HG02610 (cell line): ENCODE results near the gene STRIP1.

Experiments
- ATAC-seq: cut with Tn5 transposase; IDR thresholded peaks from one replicate; pipeline ENCODE4 v1.9.1; 2021; ENCODE audit warnings: mild to moderate bottlenecking, moderate library complexity; ENCODE audit not compliant: unreplicated experiment

Gene STRIP1

GRCh38 chr1:110049801-110050601 is 15.6 kb downstream of the STRIP1 start:
- no peak for ATAC-seq

GRCh38 chr1:110050602-110051261 is 16.3 kb downstream of the STRIP1 start:
- ATAC-seq, result no peak

- ATAC-seq, result no peak
Observed at GRCh38 chr1:110051262-110051648, 16.8 kb downstream of the STRIP1 start.

DNA sequence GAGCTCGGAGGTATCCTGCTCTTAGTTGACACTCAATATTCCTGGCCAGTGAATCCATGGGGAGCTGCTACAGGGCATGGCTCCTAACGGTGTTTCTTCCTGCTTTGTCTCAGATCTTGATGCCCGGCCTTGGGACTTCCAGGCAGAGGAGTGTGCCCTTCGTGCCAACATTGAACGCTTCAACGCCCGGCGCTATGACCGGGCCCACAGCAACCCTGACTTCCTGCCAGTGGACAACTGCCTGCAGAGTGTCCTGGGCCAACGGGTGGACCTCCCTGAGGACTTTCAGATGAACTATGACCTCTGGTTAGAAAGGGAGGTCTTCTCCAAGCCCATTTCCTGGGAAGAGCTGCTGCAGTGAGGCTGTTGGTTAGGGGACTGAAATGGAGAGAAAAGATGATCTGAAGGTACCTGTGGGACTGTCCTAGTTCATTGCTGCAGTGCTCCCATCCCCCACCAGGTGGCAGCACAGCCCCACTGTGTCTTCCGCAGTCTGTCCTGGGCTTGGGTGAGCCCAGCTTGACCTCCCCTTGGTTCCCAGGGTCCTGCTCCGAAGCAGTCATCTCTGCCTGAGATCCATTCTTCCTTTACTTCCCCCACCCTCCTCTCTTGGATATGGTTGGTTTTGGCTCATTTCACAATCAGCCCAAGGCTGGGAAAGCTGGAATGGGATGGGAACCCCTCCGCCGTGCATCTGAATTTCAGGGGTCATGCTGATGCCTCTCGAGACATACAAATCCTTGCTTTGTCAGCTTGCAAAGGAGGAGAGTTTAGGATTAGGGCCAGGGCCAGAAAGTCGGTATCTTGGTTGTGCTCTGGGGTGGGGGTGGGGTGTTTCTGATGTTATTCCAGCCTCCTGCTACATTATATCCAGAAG is 19.4 kb downstream of the STRIP1 start:
- no peak for ATAC-seq

DNA sequence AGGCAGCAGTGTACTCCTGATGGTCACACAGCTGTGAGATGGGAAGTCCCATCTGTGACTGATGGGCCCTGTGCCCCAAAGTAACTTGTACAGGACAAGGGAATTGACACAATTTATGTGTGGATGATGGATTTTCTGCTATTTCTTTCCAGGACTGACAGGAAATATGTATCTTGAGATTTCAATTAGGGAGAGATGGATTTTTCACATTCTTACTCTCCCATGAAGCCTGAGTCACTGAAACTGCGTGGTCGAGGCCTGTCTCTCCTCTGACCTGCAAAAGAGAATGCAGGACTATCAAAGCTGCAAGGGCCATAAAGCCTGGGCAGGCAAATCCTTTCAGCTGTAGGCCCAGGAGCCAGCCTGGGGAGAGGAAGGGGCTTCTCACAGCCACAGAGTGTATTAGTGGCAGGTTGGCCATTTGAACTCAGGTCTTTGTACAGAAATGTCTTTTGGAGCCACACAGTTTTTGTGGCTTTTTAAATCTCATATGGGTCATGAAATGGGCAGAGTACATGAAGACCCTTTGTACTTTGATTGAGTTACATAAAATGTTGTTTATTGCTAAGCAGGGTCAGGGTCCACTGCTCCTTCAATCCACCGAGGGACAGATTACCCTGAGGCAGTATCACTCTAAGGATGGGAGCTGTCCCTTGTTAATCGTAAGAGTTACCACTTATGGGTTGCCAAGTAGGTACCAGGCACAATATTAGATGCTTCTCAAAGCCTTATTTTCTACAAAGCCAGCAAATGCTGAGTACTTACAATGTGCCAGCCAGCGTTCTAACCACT is 21.3 kb downstream of the STRIP1 start:
- no peak for ATAC-seq

GRCh38 chr1:110056285-110056683 is 21.9 kb downstream of the STRIP1 start:
- ATAC-seq, result no peak

DNA sequence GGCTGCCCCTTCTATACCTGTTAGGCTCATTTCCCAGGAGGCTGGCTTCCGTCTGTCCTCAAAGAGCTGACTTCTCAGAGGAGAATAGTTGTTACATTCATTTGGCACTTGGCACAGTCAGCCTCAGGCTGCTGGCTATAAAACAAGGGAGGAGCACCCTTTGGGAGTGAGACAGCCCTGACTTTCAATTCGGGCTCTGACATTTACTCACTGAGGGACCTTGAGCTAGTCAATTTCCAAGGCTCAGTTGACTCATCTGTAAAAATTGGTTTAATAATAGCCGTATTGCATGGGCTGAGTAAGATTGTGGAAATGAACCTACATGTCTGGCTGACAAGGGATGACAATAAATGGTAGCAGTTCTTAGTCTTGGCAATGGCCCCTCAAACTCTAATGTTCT is 22.4 kb downstream of the STRIP1 start:
- ATAC-seq, result no peak

DNA sequence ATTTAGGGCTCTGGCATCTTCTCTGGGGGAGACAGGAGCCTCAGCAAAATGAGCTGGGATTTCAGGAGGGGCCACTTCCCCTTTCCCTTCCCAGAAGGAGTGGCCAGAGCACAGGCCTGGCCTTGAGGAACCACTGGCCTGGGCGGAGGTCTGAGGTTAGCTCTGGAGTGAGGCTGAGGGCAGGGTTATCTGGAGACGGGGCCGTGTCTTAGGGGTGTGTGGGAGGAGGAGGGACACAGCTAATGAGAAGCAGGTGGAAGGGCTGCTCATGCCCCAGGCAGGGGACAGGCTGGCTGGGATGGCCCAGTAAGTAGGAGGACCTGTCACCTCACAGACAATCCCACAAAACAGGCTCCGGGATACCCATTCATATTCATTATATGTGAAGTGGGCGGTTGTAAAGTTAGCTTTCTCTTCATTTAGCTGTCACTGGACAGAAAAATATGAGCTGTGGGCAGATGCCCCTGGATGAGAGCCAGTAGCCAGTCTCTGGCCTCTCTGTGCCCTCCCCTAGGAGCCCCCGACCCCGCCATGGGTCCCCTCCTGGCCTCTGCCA is 23.6 kb downstream of the STRIP1 start:
- ATAC-seq, result no peak

- no peak for ATAC-seq
Observed at GRCh38 chr1:110058591-110058990, 24.2 kb downstream of the STRIP1 start.

- no peak for ATAC-seq
Observed at GRCh38 chr1:110059133-110059863, 24.9 kb downstream of the STRIP1 start.

DNA sequence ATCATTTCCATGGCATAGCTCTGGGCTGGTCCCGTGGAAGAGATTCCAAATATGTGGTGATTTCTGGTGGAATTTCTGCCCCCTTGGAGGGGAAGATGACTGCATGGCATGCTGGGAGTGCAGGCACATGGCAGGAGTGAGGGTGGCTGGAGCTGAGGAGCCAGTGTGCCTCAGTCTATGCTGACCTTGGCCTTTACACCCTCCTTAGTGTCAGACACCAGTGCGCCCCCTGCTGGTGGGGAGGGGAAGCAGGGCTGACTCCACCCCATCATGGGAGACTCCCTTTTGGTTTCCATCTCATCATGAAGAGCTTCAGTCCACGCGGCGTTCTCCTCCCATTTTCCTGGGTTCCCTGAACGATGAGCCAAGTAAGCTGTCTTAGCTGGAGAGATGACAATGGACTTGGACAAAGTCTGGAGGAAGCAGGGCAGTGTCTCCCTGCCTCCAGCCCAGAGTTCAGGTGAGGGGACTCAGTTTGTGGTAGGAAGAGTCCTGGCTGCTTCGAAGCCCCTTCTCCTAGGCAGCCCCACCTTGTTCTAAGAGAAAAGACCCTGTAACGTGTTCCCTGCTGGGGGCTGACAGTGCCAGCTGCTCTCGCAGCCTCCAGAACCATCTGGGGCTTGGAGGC is 25.7 kb downstream of the STRIP1 start:
- ATAC-seq, result peak; percentile 44

GRCh38 chr1:110060662-110061060 is 26.2 kb downstream of the STRIP1 start:
- ATAC-seq, result no peak

DNA sequence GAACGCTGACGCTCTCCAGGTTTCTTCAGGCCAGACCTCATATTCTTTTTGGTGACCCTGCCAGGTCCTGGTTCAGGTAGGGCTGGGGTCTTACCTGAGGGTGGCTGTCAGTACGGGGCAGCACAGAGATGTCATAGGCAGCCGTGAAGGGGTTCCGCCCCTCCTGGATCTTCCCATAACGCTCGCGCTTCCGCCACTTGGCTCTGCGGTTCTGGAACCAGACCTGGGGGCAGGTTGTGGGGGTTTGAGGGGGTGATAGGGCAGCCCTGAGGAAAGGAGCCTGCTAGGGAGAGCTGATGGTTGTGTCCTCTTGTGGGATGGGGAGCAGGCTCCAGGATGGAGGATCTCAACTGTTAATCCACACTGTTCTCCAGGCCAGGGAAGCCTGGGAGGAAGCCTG is 26.9 kb downstream of the STRIP1 start:
- ATAC-seq, result no peak

GRCh38 chr1:110062612-110063011 is 28.2 kb downstream of the STRIP1 start:
- ATAC-seq, result no peak

- ATAC-seq, result no peak
Observed at GRCh38 chr1:110063781-110064180, 29.4 kb downstream of the STRIP1 start.

DNA sequence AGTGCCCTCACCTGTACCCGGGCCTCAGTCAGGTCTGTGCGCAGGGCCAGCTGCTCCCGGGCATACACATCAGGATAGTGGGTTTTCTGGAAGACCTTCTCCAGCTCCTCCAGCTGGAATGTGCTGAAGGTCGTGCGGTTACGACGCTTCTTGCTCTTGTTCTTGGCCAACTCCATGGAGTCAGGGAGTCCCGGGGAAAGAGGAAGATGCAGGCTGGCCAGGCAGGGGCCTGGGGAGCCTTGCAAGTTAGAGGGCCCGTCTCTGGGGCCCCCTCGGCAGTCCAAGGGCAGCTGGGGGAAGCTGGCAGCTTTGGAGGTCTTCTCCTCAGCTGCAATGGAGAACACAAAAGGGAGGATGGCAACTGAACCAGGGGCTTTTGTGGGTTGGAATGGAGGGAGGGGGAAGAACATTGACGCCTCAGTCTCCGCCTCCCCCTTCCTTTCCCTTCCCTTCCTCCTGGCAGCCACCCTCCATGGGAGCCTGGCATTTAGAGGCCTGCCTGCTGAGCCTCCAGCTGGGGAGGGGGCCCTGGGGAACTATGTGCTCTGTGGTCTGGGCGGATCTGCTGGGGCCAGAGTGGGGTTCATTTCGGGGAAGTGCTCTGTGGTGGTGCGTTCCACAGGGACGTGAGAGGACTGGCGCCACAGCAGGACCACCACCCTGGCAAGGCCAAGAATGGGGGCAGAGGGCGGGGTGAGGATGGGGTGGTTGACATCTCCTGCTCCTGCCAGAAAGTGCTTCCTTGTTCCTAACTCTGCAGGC is 30.3 kb downstream of the STRIP1 start:
- no peak for ATAC-seq

GRCh38 chr1:110065841-110066240 is 31.4 kb downstream of the STRIP1 start:
- no peak for ATAC-seq

DNA sequence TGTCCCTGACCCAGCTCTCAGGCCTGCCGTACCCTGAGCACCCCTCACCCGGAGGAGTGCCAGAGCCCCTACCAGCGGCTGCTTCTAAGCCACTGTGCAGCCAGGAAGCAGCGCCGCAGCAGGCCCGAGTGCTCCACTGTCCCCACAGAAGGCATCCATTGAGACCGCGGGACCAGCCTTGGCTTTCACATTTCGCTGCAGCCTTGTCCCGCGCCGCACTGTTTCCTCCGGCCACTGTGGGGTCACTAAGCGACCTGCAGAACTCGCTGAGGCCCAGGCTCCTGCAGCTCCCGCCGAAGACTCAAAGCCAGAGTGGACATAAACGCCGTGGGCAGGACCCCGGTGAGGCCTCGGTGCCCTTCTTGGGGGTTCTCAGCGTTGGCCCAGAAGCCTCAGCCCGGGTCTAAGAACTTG is 33.1 kb downstream of the STRIP1 start:
- no peak for ATAC-seq
